Thyroid gland (tissue), 4 donors: Measurements from ENCODE around the gene TNFRSF1A. TPM values are rescaled to one million over a fixed set of nuclear protein-coding genes. Genes with fewer than 3 reads are reported as not detected.

Experiments
- DNase-seq, 2 donors: peaks; one replicate each; pipeline ENCODE4 v3.0.0-alpha.2; 2019
- H3K27ac ChIP-seq, 3 donors: fragments of 200-600 bp; sonication (generic); 1 replicate in 2 of 3; 2 replicates in 1 of 3; pipeline ENCODE4 v1.5.1; 2016 to 2019; ENCODE audit warnings: mild to moderate bottlenecking in 1 of 3, moderate library complexity in 1 of 3
- H3K27me3 ChIP-seq: fragments of 200-600 bp; sonication (generic); one replicate; pipeline ENCODE4 v1.5.1; 2019
- H3K36me3 ChIP-seq, 2 donors: fragments of 200-600 bp; sonication (generic); one replicate each; pipeline ENCODE4 v1.5.1; 2016 to 2019
- H3K4me1 ChIP-seq, 2 donors: fragments of 200-600 bp; sonication (generic); one replicate each; pipeline ENCODE4 v1.5.1; 2017 to 2019
- H3K4me3 ChIP-seq, 3 donors: fragments of 200-600 bp; sonication (generic); replicated peaks in 1 of 3; 1 replicate in 2 of 3; 2 replicates in 1 of 3; pipeline ENCODE4 v1.5.1; 2016; ENCODE audit warnings: mild to moderate bottlenecking in 1 of 3
- H3K9me3 ChIP-seq: fragments of 200-600 bp; sonication (generic); one replicate; pipeline ENCODE4 v1.5.1; 2017
- CTCF ChIP-seq, 6 experiments: fragments of 200-600 bp in 3 of 6; fragments of 450-650 bp in 3 of 6; sonication (generic) in 3 of 6; IDR thresholded peaks; one replicate each; pipeline ENCODE4 v1.5.1; 2016 to 2019; ENCODE audit warnings: antibody characterized with exemption in 6 of 6, mild to moderate bottlenecking in 2 of 6, inconsistent platforms in 1 of 6, moderate library complexity in 1 of 6
- POLR2A ChIP-seq, 2 donors: fragments of 450-650 bp; IDR thresholded peaks; one replicate each; pipeline ENCODE4 v1.6.1; 2017; ENCODE audit warnings: antibody characterized with exemption in 2 of 2, mild to moderate bottlenecking in 2 of 2, moderate library complexity in 1 of 2
- WGBS, 2 donors: methylation state at CpG; one replicate each; pipeline ENCODE4 v1.1.5; 2017; 5-methylcytosine and 5-hydroxymethylcytosine counted together
- intact Hi-C: fragments of 100-400 bp; cut with DNase I; formaldehyde crosslinking; loops from one replicate; pipeline ENCODE4 v1.15.1; 2023
- total RNA-seq, 4 donors: library from RNA; depleted of rRNA; stranded (reverse); fragments of >200 nt; gene quantifications; one replicate each; pipeline ENCODE4 v1.2.3, GENCODE V29; 2016

The TNFRSF1A gene
- total RNA-seq, 4 donors from 2014 or later: 131 to 185 (median 150) TPM

- Histone ChIP-seq H3K4me3 (peak overlapping the region in 1 of 3 donors; percentile 26), H3K9me3 (no peaks in the 10 kb centered on the region), H3K27ac (peak overlapping the region; percentile 95 to 96 (median 95)), H3K4me1 (peaks cover 28 to 57% of the 10 kb centered on the region in 2 donors), H3K36me3 (peaks cover 0 to 6% of the 10 kb centered on the region in 2 donors), H3K27me3 (no peaks in the 10 kb centered on the region)
- intact Hi-C loops: no loop called here
- no peak for TF ChIP-seq CTCF (IDR thresholded peaks at IDR 0.05)
- TF ChIP-seq POLR2A (IDR thresholded peaks at IDR 0.05): no peak
- DNase-seq: no peak
- 17 to 23% methylated on average over 4 of the region's 4 CpGs for WGBS, 2 donors
Observed at GRCh38 chr12:6363010-6363329, 21.1 kb upstream of the TNFRSF1A start.

- Histone ChIP-seq H3K36me3 (peaks cover 0 to 6% of the 10 kb centered on the region in 2 donors), H3K9me3 (no peaks in the 10 kb centered on the region), H3K27ac (peak overlapping the region in 2 of 3 donors; percentile 11 to 95), H3K4me1 (peaks cover 28 to 52% of the 10 kb centered on the region in 2 donors), H3K4me3 (no peak overlapping the region), H3K27me3 (no peaks in the 10 kb centered on the region)
- intact Hi-C loops: no loop called here
- TF ChIP-seq CTCF (IDR thresholded peaks at IDR 0.05) (no peak), POLR2A (IDR thresholded peaks at IDR 0.05) (no peak)
- 70 to 80% methylated on average over 3 of the region's 3 CpGs for WGBS, 2 donors
- no peak for DNase-seq
Observed at GRCh38 chr12:6362403-6362802, 20.5 kb upstream of the TNFRSF1A start.

- H3K9me3 ChIP-seq: no peaks in the 10 kb centered on the region
- intact Hi-C loops: no loop called here
- WGBS, 2 donors: 61 to 67% methylated on average over 9 of the region's 14 CpGs
- H3K36me3 ChIP-seq: peaks cover 0 to 6% of the 10 kb centered on the region in 2 donors
- H3K4me3 ChIP-seq: no peak overlapping the region
- no peak for TF ChIP-seq CTCF (IDR thresholded peaks at IDR 0.05)
- TF ChIP-seq POLR2A (IDR thresholded peaks at IDR 0.05): no peak
- peak; percentile 66 to 69 for DNase-seq
- peaks cover 28 to 47% of the 10 kb centered on the region in 2 donors for H3K4me1 ChIP-seq
- no peaks in the 10 kb centered on the region for H3K27me3 ChIP-seq
- peak overlapping the region in 2 of 3 donors; percentile 11 to 95 for H3K27ac ChIP-seq
Observed at GRCh38 chr12:6361834-6362233, 20.0 kb upstream of the TNFRSF1A start.

GRCh38 chr12:6360578-6361490 is 19.0 kb upstream of the TNFRSF1A start:
- no peaks in the 10 kb centered on the region for H3K27me3 ChIP-seq
- intact Hi-C loops: no loop called here
- no peak overlapping the region for H3K4me3 ChIP-seq
- WGBS, 2 donors: 52 to 69% methylated on average over 11 of the region's 11 CpGs
- H3K4me1 ChIP-seq: peaks cover 28 to 47% of the 10 kb centered on the region in 2 donors
- no peak for DNase-seq
- peak overlapping the region in 1 of 3 donors; percentile 51 for H3K27ac ChIP-seq
- H3K36me3 ChIP-seq: peaks cover 0 to 8% of the 10 kb centered on the region in 2 donors
- H3K9me3 ChIP-seq: no peaks in the 10 kb centered on the region
- no peak for TF ChIP-seq CTCF (IDR thresholded peaks at IDR 0.05)
- TF ChIP-seq POLR2A (IDR thresholded peaks at IDR 0.05): no peak

- 76 to 86% methylated on average over 7 of the region's 7 CpGs for WGBS, 2 donors
- no peak for TF ChIP-seq POLR2A (IDR thresholded peaks at IDR 0.05)
- no peak for TF ChIP-seq CTCF (IDR thresholded peaks at IDR 0.05)
- H3K9me3 ChIP-seq: no peaks in the 10 kb centered on the region
- peaks cover 28 to 47% of the 10 kb centered on the region in 2 donors for H3K4me1 ChIP-seq
- intact Hi-C loops: no loop called here
- H3K27ac ChIP-seq: peak overlapping the region in 1 of 3 donors; percentile 51
- H3K4me3 ChIP-seq: no peak overlapping the region
- peaks cover 0 to 15% of the 10 kb centered on the region in 2 donors for H3K36me3 ChIP-seq
- no peak for DNase-seq
- H3K27me3 ChIP-seq: no peaks in the 10 kb centered on the region
Observed at GRCh38 chr12:6360080-6360571, 18.2 kb upstream of the TNFRSF1A start.
